Panc1 (cell line): ENCODE results near the gene SYT17. TPM values are rescaled to one million over a fixed set of nuclear protein-coding genes. Genes with fewer than 3 reads are reported as not detected.

ENCODE experiments used
- ATAC-seq: fragments of 200-7000 bp; cut with Tn5 transposase; 2 replicates; pipeline ENCODE4 v1.9.1; 2020; ENCODE audit warnings: mild to moderate bottlenecking, moderate library complexity
- BruUV-seq: library from RNA; stranded (reverse); fragments of 400-500 nt; replicated peaks from 2 replicates; lab custom pipeline; 2021; lab: Mats Ljungman, UMichigan
- CTCF ChIA-PET: fragments of 300-600 bp; sonication (Branson Sonifier 250); formaldehyde crosslinking; loops from one replicate; lab custom pipeline; 2022; ENCODE audit warnings: antibody characterized with exemption; lab: Charles Lee
- POLR2A ChIA-PET: fragments of 300-600 bp; sonication (Branson Sonifier 250); formaldehyde crosslinking; loops from one replicate; lab custom pipeline; 2022; ENCODE audit warnings: antibody characterized with exemption; lab: Charles Lee
- DNase-seq: peaks from one replicate; pipeline ENCODE4 v3.0.0-alpha.2; 2010; ENCODE audit warnings: low read depth, low spot score
- H3K27ac ChIP-seq: 2 replicates; pipeline ENCODE4 v1.5.1; 2011; ENCODE audit warnings: mild to moderate bottlenecking, low read length, inconsistent platforms
- H3K27me3 ChIP-seq: fragments of 200-500 bp; sonication (Bioruptor generic); 2 replicates; pipeline ENCODE4 v1.6.0; 2014; ENCODE audit warnings: low read length, inconsistent platforms; ENCODE audit not compliant: control insufficient read depth, insufficient read depth
- H3K36me3 ChIP-seq: fragments of 200-500 bp; sonication (Bioruptor generic); 2 replicates; pipeline ENCODE4 v1.5.1; 2014; ENCODE audit warnings: inconsistent platforms, mild to moderate bottlenecking, low read length, moderate library complexity; ENCODE audit not compliant: control insufficient read depth, insufficient read depth
- H3K4me1 ChIP-seq: 2 replicates; pipeline ENCODE4 v1.5.1; 2011; ENCODE audit warnings: inconsistent platforms, mild to moderate bottlenecking, low read length, moderate library complexity; ENCODE audit not compliant: control insufficient read depth, insufficient read depth
- H3K4me3 ChIP-seq, 2 experiments: 2 replicates each; pipeline ENCODE4 v1.5.1; 2011 to 2012; ENCODE audit warnings: low read depth in 2 of 2, low read length in 2 of 2, mild to moderate bottlenecking in 2 of 2, inconsistent platforms in 1 of 2, moderate library complexity in 1 of 2
- H3K9me3 ChIP-seq: fragments of 200-500 bp; sonication (Bioruptor generic); 2 replicates; pipeline ENCODE4 v1.5.1; 2014; ENCODE audit warnings: low read depth, mild to moderate bottlenecking, inconsistent platforms, low read length, moderate library complexity; ENCODE audit not compliant: control insufficient read depth, insufficient read depth
- POLR2AphosphoS5 ChIP-seq: IDR thresholded peaks from 2 replicates; pipeline ENCODE4 v1.6.1; 2012; ENCODE audit warnings: mild to moderate bottlenecking, low read depth, low read length, moderate library complexity
- SIN3A ChIP-seq: IDR thresholded peaks from 2 replicates; pipeline ENCODE4 v1.6.1; 2012; ENCODE audit warnings: low read depth, mild to moderate bottlenecking, low read length, moderate library complexity, borderline replicate concordance; ENCODE audit not compliant: insufficient read depth
- TCF7L2 ChIP-seq: IDR thresholded peaks from 2 replicates; pipeline ENCODE4 v1.6.1; 2011; ENCODE audit warnings: mild to moderate bottlenecking, low read depth, low read length, inconsistent platforms
- in situ Hi-C: cut with HindIII; loops from 2 replicates; pipeline ENCODE4 v1.10.0; 2016; ENCODE audit warnings: low sequenced_read_pairs, low pct_unique_long_range_greater_than_20kb
- intact Hi-C: fragments of 100-400 bp; cut with micrococcal nuclease; formaldehyde crosslinking; loops from one replicate; pipeline ENCODE4 v1.10.0; 2022; ENCODE audit not compliant: unreplicated experiment
- total RNA-seq: library from RNA; stranded (reverse); gene quantifications from one replicate; pipeline ENCODE4 v1.2.1, GENCODE V29; 2021; ENCODE audit not compliant: unreplicated experiment
- TF ChIP-seq, protein P1 (sequence below), 2 experiments: IDR thresholded peaks; 2 replicates each; pipeline ENCODE4 v1.6.1; 2011 to 2012; ENCODE audit warnings: low read depth in 2 of 2, control low read depth in 1 of 2, low read length in 1 of 2, mild to moderate bottlenecking in 1 of 2, moderate library complexity in 1 of 2; ENCODE audit not compliant: insufficient read depth in 1 of 2
- TF ChIP-seq, protein P2 (sequence below): fragments of 450-650 bp; IDR thresholded peaks from 2 replicates; pipeline ENCODE4 v1.5.1; 2017; ENCODE audit warnings: mild to moderate bottlenecking

Gene SYT17
- total RNA-seq, 1 experiment from 2014 or later, result 5.4 TPM

DNA sequence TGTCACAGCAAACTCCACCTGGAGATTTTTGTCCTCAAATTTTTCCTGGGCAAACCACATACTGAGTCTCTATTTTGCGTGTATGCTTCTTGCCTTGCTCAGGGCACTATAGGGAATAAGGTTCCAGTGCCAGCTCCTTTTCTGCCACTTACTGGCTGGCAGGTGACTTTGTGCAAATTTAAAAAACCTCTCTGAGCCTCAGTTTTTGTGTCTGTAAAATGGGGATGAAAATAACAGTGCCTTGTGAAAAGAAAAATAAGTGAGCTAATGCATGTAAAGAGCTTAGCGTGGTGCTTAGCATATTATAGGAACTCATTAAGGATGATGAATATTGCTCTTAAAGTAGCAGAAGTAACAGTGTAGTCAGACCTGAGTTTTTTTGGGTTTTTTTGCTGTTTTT, 137.4 kb downstream of the SYT17 start:
- Histone ChIP-seq H3K4me1 (no peaks in the 10 kb centered on the region), H3K36me3 (no peaks in the 10 kb centered on the region), H3K4me3 (no peak overlapping the region), H3K27ac (no peak overlapping the region), H3K27me3 (no peaks in the 10 kb centered on the region), H3K9me3 (no peaks in the 10 kb centered on the region)
- ChIA-PET CTCF (no interaction called here), POLR2A (no interaction called here)
- intact Hi-C loops, result no loop called here
- ATAC-seq (no peak), DNase-seq (no peak)
- no TSS peak for BruUV-seq
- TF ChIP-seq, protein P1, sequence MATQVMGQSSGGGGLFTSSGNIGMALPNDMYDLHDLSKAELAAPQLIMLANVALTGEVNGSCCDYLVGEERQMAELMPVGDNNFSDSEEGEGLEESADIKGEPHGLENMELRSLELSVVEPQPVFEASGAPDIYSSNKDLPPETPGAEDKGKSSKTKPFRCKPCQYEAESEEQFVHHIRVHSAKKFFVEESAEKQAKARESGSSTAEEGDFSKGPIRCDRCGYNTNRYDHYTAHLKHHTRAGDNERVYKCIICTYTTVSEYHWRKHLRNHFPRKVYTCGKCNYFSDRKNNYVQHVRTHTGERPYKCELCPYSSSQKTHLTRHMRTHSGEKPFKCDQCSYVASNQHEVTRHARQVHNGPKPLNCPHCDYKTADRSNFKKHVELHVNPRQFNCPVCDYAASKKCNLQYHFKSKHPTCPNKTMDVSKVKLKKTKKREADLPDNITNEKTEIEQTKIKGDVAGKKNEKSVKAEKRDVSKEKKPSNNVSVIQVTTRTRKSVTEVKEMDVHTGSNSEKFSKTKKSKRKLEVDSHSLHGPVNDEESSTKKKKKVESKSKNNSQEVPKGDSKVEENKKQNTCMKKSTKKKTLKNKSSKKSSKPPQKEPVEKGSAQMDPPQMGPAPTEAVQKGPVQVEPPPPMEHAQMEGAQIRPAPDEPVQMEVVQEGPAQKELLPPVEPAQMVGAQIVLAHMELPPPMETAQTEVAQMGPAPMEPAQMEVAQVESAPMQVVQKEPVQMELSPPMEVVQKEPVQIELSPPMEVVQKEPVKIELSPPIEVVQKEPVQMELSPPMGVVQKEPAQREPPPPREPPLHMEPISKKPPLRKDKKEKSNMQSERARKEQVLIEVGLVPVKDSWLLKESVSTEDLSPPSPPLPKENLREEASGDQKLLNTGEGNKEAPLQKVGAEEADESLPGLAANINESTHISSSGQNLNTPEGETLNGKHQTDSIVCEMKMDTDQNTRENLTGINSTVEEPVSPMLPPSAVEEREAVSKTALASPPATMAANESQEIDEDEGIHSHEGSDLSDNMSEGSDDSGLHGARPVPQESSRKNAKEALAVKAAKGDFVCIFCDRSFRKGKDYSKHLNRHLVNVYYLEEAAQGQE (IDR thresholded peaks at IDR 0.05; ENCODE audit: insufficient read depth in 1 of 2, low read depth in 2 of 2, low read length in 1 of 2), result no peak
- TF ChIP-seq, protein P2, sequence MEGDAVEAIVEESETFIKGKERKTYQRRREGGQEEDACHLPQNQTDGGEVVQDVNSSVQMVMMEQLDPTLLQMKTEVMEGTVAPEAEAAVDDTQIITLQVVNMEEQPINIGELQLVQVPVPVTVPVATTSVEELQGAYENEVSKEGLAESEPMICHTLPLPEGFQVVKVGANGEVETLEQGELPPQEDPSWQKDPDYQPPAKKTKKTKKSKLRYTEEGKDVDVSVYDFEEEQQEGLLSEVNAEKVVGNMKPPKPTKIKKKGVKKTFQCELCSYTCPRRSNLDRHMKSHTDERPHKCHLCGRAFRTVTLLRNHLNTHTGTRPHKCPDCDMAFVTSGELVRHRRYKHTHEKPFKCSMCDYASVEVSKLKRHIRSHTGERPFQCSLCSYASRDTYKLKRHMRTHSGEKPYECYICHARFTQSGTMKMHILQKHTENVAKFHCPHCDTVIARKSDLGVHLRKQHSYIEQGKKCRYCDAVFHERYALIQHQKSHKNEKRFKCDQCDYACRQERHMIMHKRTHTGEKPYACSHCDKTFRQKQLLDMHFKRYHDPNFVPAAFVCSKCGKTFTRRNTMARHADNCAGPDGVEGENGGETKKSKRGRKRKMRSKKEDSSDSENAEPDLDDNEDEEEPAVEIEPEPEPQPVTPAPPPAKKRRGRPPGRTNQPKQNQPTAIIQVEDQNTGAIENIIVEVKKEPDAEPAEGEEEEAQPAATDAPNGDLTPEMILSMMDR, result no peak
- no peak for TF ChIP-seq SIN3A
- no peak for TF ChIP-seq TCF7L2
- TF ChIP-seq POLR2AphosphoS5, result no peak
- in situ Hi-C loops, result no loop called here

DNA sequence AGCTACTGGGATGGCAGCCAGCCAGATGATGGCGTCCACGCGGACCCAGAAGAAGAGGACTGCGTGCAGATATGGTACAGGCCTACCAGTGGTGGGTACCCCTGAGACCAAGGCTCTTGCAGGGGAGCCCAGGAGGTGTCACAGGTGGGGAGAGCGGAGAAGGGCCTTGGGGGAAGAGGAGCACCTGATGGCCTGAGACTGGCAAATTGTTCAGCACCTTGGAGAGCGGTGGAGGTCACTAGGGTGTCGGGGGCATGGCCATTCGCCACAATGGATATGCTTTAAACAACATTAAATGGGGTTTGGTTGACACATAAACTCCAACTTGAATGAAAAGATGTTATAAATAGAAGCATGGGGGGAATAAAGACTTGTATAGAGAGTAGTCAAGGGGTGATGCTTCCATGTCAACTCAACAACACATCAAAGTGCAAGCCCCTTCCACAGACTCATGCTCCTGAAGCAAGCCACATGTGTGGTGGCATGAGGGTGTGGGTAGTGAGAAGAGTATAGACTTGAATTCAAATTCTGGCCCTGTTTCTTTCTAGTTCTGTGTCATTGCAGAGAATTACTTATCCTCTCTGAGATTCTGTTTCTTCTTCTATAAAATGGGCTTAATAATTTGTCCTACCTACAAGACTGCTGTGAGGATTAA, 139.7 kb downstream of the SYT17 start:
- intact Hi-C loops, result no loop called here
- in situ Hi-C loops, result no loop called here
- Histone ChIP-seq H3K4me3 (no peak overlapping the region), H3K36me3 (no peaks in the 10 kb centered on the region), H3K27me3 (no peaks in the 10 kb centered on the region), H3K9me3 (no peaks in the 10 kb centered on the region), H3K4me1 (no peaks in the 10 kb centered on the region), H3K27ac (no peak overlapping the region)
- TF ChIP-seq SIN3A (no peak), POLR2AphosphoS5 (no peak), TCF7L2 (no peak)
- TF ChIP-seq, protein P2, result no peak
- TF ChIP-seq, protein P1 (IDR thresholded peaks at IDR 0.05; ENCODE audit: insufficient read depth in 1 of 2, low read depth in 2 of 2, low read length in 1 of 2), result peak; percentile 89 to 90
- DNase-seq (no peak), ATAC-seq (no peak)
- ChIA-PET POLR2A (no interaction called here), CTCF (no interaction called here)
- no TSS peak for BruUV-seq
